Muscle of leg (tissue), 11 donors: ENCODE data around the gene SNF8. TPM values are rescaled to one million over a fixed set of nuclear protein-coding genes. Genes with fewer than 3 reads are reported as not detected.
A peak's percentile ranks its signal among the peaks of the same experiment; 100 is the strongest.

Source experiments
- DNase-seq: peaks from one replicate; pipeline ENCODE4 v3.0.0; 2013
- H3K27ac ChIP-seq: one replicate; pipeline ENCODE4 v1.5.1; 2013; ENCODE audit warnings: mild to moderate bottlenecking, low read length, control low read depth
- H3K27me3 ChIP-seq: one replicate; pipeline ENCODE4 v1.6.1; 2013; ENCODE audit warnings: low read length; ENCODE audit not compliant: control insufficient read depth, insufficient read depth
- H3K36me3 ChIP-seq: one replicate; pipeline ENCODE4 v1.6.1; 2013; ENCODE audit warnings: low read length; ENCODE audit not compliant: control insufficient read depth, insufficient read depth
- H3K4me1 ChIP-seq: one replicate; pipeline ENCODE4 v1.6.1; 2013; ENCODE audit warnings: low read length; ENCODE audit not compliant: control insufficient read depth, insufficient read depth
- H3K4me3 ChIP-seq: one replicate; pipeline ENCODE4 v1.5.1; 2013; ENCODE audit warnings: low read length, control low read depth
- H3K9me3 ChIP-seq: replicated peaks from 2 replicates; pipeline ENCODE4 v1.6.1; 2013; ENCODE audit warnings: low read depth, low read length; ENCODE audit not compliant: control insufficient read depth
- WGBS: methylation state at CpG from one replicate; pipeline ENCODE4 v1.1.5; 2013; ENCODE audit warnings: missing lambda C conversion rate; ENCODE audit not compliant: insufficient coverage; 5-methylcytosine and 5-hydroxymethylcytosine counted together
- polyA plus RNA-seq, 8 donors: library from polyadenylated mRNA; unstranded; fragments of 120-200 nt; gene quantifications; one replicate each; pipeline versions ENCODE4 v1.2.1 to v1.2.3, GENCODE V29; 2013; ENCODE audit warnings: inconsistent platforms in 1 of 8, low replicate concordance in 1 of 8; ENCODE audit not compliant: insufficient read length in 8 of 8, insufficient read depth in 1 of 8
- total RNA-seq: library from RNA; stranded (reverse); fragments of 120-200 nt; gene quantifications from one replicate; pipeline ENCODE4 v1.2.4, GENCODE V29; 2013

Gene SNF8
- total and polyA plus RNA-seq, 9 donors, result 56.0 to 83.3 (median 72.1) TPM

- no peak overlapping the region for H3K4me3 ChIP-seq
- H3K36me3 ChIP-seq, result peaks cover 44% of the 10 kb centered on the region
- no peaks in the 10 kb centered on the region for H3K9me3 ChIP-seq
- DNase-seq, result no peak
- 80% methylated on average over 1 of the region's 2 CpGs for WGBS
- peaks cover 23% of the 10 kb centered on the region for H3K4me1 ChIP-seq
- H3K27ac ChIP-seq, result no peak overlapping the region
- H3K27me3 ChIP-seq, result no peaks in the 10 kb centered on the region
Observed at GRCh38 chr17:48910370-48910769, 34.3 kb downstream of the SNF8 start.

- Histone ChIP-seq H3K27ac (peak overlapping the region; percentile 26), H3K4me3 (no peak overlapping the region), H3K27me3 (no peaks in the 10 kb centered on the region), H3K36me3 (peaks cover 40% of the 10 kb centered on the region), H3K4me1 (peaks cover 23% of the 10 kb centered on the region), H3K9me3 (no peaks in the 10 kb centered on the region)
- DNase-seq, result no peak
- 86% methylated on average over 1 of the region's 4 CpGs for WGBS
Observed at GRCh38 chr17:48909783-48910182, 34.9 kb downstream of the SNF8 start.

GRCh38 chr17:48908853-48909394 is 35.7 kb downstream of the SNF8 start:
- peaks cover 23% of the 10 kb centered on the region for H3K4me1 ChIP-seq
- no peaks in the 10 kb centered on the region for H3K9me3 ChIP-seq
- 1% methylated on average over 24 of the region's 36 CpGs for WGBS
- no peaks in the 10 kb centered on the region for H3K27me3 ChIP-seq
- peak overlapping the region; percentile 75 for H3K4me3 ChIP-seq
- H3K36me3 ChIP-seq, result peaks cover 34% of the 10 kb centered on the region
- H3K27ac ChIP-seq, result peak overlapping the region; percentile 92
- DNase-seq, result peak; percentile 94

- Histone ChIP-seq H3K4me1 (peaks cover 23% of the 10 kb centered on the region), H3K4me3 (peak within 1 kb of the TSS; percentile 75), H3K36me3 (peaks cover 28% of the 10 kb centered on the region), H3K27me3 (no peaks in the 10 kb centered on the region), H3K27ac (peak within 1 kb of the TSS; percentile 92), H3K9me3 (no peaks in the 10 kb centered on the region)
- WGBS, result under 1% methylated on average over 71 of the region's 81 CpGs
- DNase-seq, result peak; percentile 98
Observed at GRCh38 chr17:48908047-48908843, 36.4 kb downstream of the SNF8 start, which contains the start of gene UBE2Z. TSS of gene UBE2Z (plus strand) at chr17:48908407. CDS start at chr17:48908504, 97 bp downstream.

GRCh38 chr17:48907713-48908046 is 37.0 kb downstream of the SNF8 start:
- peaks cover 23% of the 10 kb centered on the region for H3K4me1 ChIP-seq
- DNase-seq, result peak; percentile 82
- H3K27ac ChIP-seq, result peak overlapping the region; percentile 92
- H3K4me3 ChIP-seq, result peak overlapping the region; percentile 75
- peaks cover 24% of the 10 kb centered on the region for H3K36me3 ChIP-seq
- H3K9me3 ChIP-seq, result no peaks in the 10 kb centered on the region
- no peaks in the 10 kb centered on the region for H3K27me3 ChIP-seq
- WGBS, result 0% methylated on average over 1 of the region's 2 CpGs

- Histone ChIP-seq H3K36me3 (peaks cover 12% of the 10 kb centered on the region), H3K27me3 (no peaks in the 10 kb centered on the region), H3K27ac (no peak overlapping the region), H3K9me3 (no peaks in the 10 kb centered on the region), H3K4me1 (peaks cover 23% of the 10 kb centered on the region), H3K4me3 (no peak overlapping the region)
- WGBS, result 90% methylated on average over 4 of the region's 9 CpGs
- DNase-seq, result no peak
Observed at GRCh38 chr17:48905987-48906515, 38.6 kb downstream of the SNF8 start.

- DNase-seq, result no peak
- no peak overlapping the region for H3K27ac ChIP-seq
- H3K9me3 ChIP-seq, result no peaks in the 10 kb centered on the region
- H3K36me3 ChIP-seq, result no peaks in the 10 kb centered on the region
- H3K4me1 ChIP-seq, result peaks cover 9% of the 10 kb centered on the region
- no CpG with 5 or more reads among the region's 7 CpGs for WGBS
- H3K4me3 ChIP-seq, result no peak overlapping the region
- H3K27me3 ChIP-seq, result no peaks in the 10 kb centered on the region
Observed at GRCh38 chr17:48904428-48904827, 40.2 kb downstream of the SNF8 start.

- no peak overlapping the region for H3K27ac ChIP-seq
- WGBS, result no CpG with 5 or more reads among the region's 1 CpG
- no peaks in the 10 kb centered on the region for H3K27me3 ChIP-seq
- no peak for DNase-seq
- H3K4me1 ChIP-seq, result peaks cover 6% of the 10 kb centered on the region
- H3K4me3 ChIP-seq, result no peak overlapping the region
- H3K36me3 ChIP-seq, result peaks cover 2% of the 10 kb centered on the region
- no peaks in the 10 kb centered on the region for H3K9me3 ChIP-seq
Observed at GRCh38 chr17:48903401-48903800, 41.2 kb downstream of the SNF8 start.

GRCh38 chr17:48901241-48901640 is 43.4 kb downstream of the SNF8 start:
- Histone ChIP-seq H3K27ac (no peak overlapping the region), H3K9me3 (no peaks in the 10 kb centered on the region), H3K4me1 (no peaks in the 10 kb centered on the region), H3K27me3 (no peaks in the 10 kb centered on the region), H3K4me3 (no peak overlapping the region), H3K36me3 (peaks cover 11% of the 10 kb centered on the region)
- DNase-seq, result no peak
- 75% methylated on average over 1 of the region's 1 CpG for WGBS

GRCh38 chr17:48894886-48895285 is 49.8 kb downstream of the SNF8 start:
- peaks cover 34% of the 10 kb centered on the region for H3K36me3 ChIP-seq
- no peak for DNase-seq
- H3K27ac ChIP-seq, result no peak overlapping the region
- no peaks in the 10 kb centered on the region for H3K9me3 ChIP-seq
- H3K4me3 ChIP-seq, result no peak overlapping the region
- H3K4me1 ChIP-seq, result peaks cover 9% of the 10 kb centered on the region
- no peaks in the 10 kb centered on the region for H3K27me3 ChIP-seq
- no CpG with 5 or more reads among the region's 3 CpGs for WGBS
